ENCODE measurements around the gene SOCS7. TPM values are rescaled to one million over a fixed set of nuclear protein-coding genes. Genes with fewer than 3 reads are reported as not detected.

SOCS7 gene
- total and polyA plus RNA-seq, 2 of the 4 experiments (the other 2 are of a cell fraction) = 6.5 to 6.8 TPM

GRCh38 chr17:38343608-38344419 lies 7.8 kb upstream of the SOCS7 start, which contains the start of gene GPR179:
Gene GPR179, minus strand, starts transcription at chr17:38343956. Its CDS starts 167 bp downstream, at chr17:38343789.
- POLR2A ChIA-PET (ENCODE audit: unreplicated experiment) = no interaction called here
- Histone ChIP-seq H3K27me3 (ENCODE audit: control insufficient read depth, insufficient read depth, low read length) (peaks cover 28% of the 10 kb centered on the region), H4K20me1 (ENCODE audit: insufficient read depth, low read length) (no peaks in the 10 kb centered on the region), H3K23ac (ENCODE audit: low read depth, low read length) (no peak within 1 kb of the TSS), H2BK5ac (ENCODE audit: low read depth, low read length, poor library complexity, severe bottlenecking) (no peak within 1 kb of the TSS), H3K4ac (ENCODE audit: low read depth, low read length) (no peak within 1 kb of the TSS), H3K4me1 (ENCODE audit: control insufficient read depth, insufficient read depth, low read length) (no peaks in the 10 kb centered on the region), H3K56ac (ENCODE audit: extremely low read depth, insufficient read depth, low read length) (no peak within 1 kb of the TSS), H4K91ac (ENCODE audit: insufficient read depth, low read depth, low read length) (no peak within 1 kb of the TSS), H4K5ac (ENCODE audit: low read depth, low read length) (no peak within 1 kb of the TSS), H3K36me3 (ENCODE audit: control insufficient read depth, insufficient read depth, low read length) (no peaks in the 10 kb centered on the region), H3K79me1 (ENCODE audit: low read depth in 1 of 2, low read length in 2 of 2) (no peaks in the 10 kb centered on the region), H3K27ac (ENCODE audit: insufficient read depth, low read length) (no peak within 1 kb of the TSS), H3K4me2 (ENCODE audit: low read depth, low read length) (no peak within 1 kb of the TSS), H3K18ac (ENCODE audit: low read depth, low read length) (no peak within 1 kb of the TSS), H2AK5ac (ENCODE audit: low read depth, low read length) (no peak within 1 kb of the TSS), H2BK120ac (ENCODE audit: low read depth, low read length) (no peak within 1 kb of the TSS), H4K8ac (ENCODE audit: low read depth in 2 of 2, low read length in 2 of 2) (no peak within 1 kb of the TSS), H3K9me3 (ENCODE audit: control insufficient read depth, insufficient read depth, low read length) (no peaks in the 10 kb centered on the region), H3K14ac (replicated peaks; ENCODE audit: low read depth, low read length) (no peak within 1 kb of the TSS), H3K4me3 (ENCODE audit: insufficient read depth, low read depth, low read length) (no peak within 1 kb of the TSS), H3K9me1 (ENCODE audit: insufficient read depth, low read length) (no peaks in the 10 kb centered on the region), H2AFZ (replicated peaks; ENCODE audit: low read length, poor library complexity) (no peak within 1 kb of the TSS), H2BK15ac (ENCODE audit: low read depth, low read length) (no peak within 1 kb of the TSS), H2BK20ac (ENCODE audit: low read depth, low read length) (no peak within 1 kb of the TSS), H3K9ac (ENCODE audit: low read depth, low read length) (no peak within 1 kb of the TSS), H2AK9ac (replicated peaks; ENCODE audit: low read depth, low read length, poor library complexity) (no peak within 1 kb of the TSS)
- no peak for TF ChIP-seq MXI1 (IDR thresholded peaks at IDR 0.05; ENCODE audit: borderline replicate concordance, low read depth, low read length)
- TF ChIP-seq RCOR1 (IDR thresholded peaks at IDR 0.05; ENCODE audit: insufficient replicate concordance, low read length) = no peak
- TF ChIP-seq CHD1 (IDR thresholded peaks at IDR 0.05; ENCODE audit: low read depth, low read length) = no peak
- TF ChIP-seq BHLHE40 (IDR thresholded peaks at IDR 0.05; ENCODE audit: low read depth, low read length) = no peak
- TF ChIP-seq SMC3 (IDR thresholded peaks at IDR 0.05; ENCODE audit: low read depth, low read length) = no peak
- TF ChIP-seq MAFK (IDR thresholded peaks at IDR 0.05; ENCODE audit: low read depth, low read length) = no peak
- TF ChIP-seq POLR2A (IDR thresholded peaks at IDR 0.05; ENCODE audit: low read depth, low read length) = no peak
- no peak for DNase-seq
- CTCF ChIA-PET = interaction anchor here (1.0 kb wide), 1 partner anchor 71 kb away, joined by 4 read pairs; no protein-coding TSS in a partner anchor
- 55% methylated on average over 4 of the region's 18 CpGs; no CpG with 5 or more reads in 1 of the 2 experiments for WGBS, 2 experiments (ENCODE audit: extremely low coverage in 2 of 2, insufficient read length in 1 of 2)
- dilution Hi-C loops (cut with HindIII; ENCODE audit: low sequenced_read_pairs, unreplicated experiment) (no loop called here), in situ Hi-C loops (cut with MboI; ENCODE audit: low sequenced_read_pairs) (no loop called here), intact Hi-C loops (cut with micrococcal nuclease) (no loop called here)
- no peak for ATAC-seq (ENCODE audit: low read depth)
- no TSS peak for BruUV-seq (replicated peaks)
